T-helper 17 cell (primary cell): ENCODE data around the gene ETNK1. TPM values are rescaled to one million over a fixed set of nuclear protein-coding genes. Genes with fewer than 3 reads are reported as not detected.
"Not testable (repeated sequence)": the region's sequence is repeated elsewhere in the genome, so short reads cannot be mapped to it uniquely, and the experiment has no call there.

ENCODE experiments used
- ATAC-seq: fragments of 150-1000 bp; cut with Tn5 transposase; 2 replicates; pipeline ENCODE4 v1.10.0; 2021; ENCODE audit warnings: mild to moderate bottlenecking, moderate library complexity
- DNase-seq, 3 donors: peaks; one replicate each; pipeline versions ENCODE4 v3.0.0 to v3.0.0-alpha.2; 2020 to 2021
- H3K9me3 ChIP-seq: one replicate; pipeline ENCODE4 v1.7.0; 2013; ENCODE audit warnings: low read length, mild to moderate bottlenecking; ENCODE audit not compliant: control insufficient read depth, poor library complexity, severe bottlenecking
- H3K27ac Mint-ChIP-seq: one replicate; pipeline ENCODE4 v1.8.0; 2022; ENCODE audit warnings: mild to moderate bottlenecking, moderate library complexity, mixed read lengths
- H3K27me3 Mint-ChIP-seq: one replicate; pipeline ENCODE4 v1.8.0; 2022; ENCODE audit warnings: mixed read lengths
- H3K36me3 Mint-ChIP-seq: one replicate; pipeline ENCODE4 v1.8.0; 2022; ENCODE audit warnings: low read depth, mixed read lengths
- H3K4me1 Mint-ChIP-seq: one replicate; pipeline ENCODE4 v1.8.0; 2022; ENCODE audit warnings: mild to moderate bottlenecking, mixed read lengths
- H3K4me3 Mint-ChIP-seq: one replicate; pipeline ENCODE4 v1.8.0; 2022; ENCODE audit warnings: mild to moderate bottlenecking, moderate library complexity, mixed read lengths
- total RNA-seq, 4 donors: library from RNA in 2 of 4; stranded (reverse) in 2 of 4; gene quantifications; one replicate each; pipeline ENCODE4 v1.2.3 and lab custom pipeline; 2022 to 2026

ETNK1 gene
- total RNA-seq (10 to 100 TPM; 52.0 to 52.9 TPM), total RNA-seq (lab: John Stamatoyannopoulos, UW) (60.6 to 122 reads per million in 2 donors)

GRCh38 chr12:22624870-22625761 lies at the start of gene ETNK1:
Gene ETNK1, plus strand, starts transcription at chr12:22625171. Its CDS starts 260 bp downstream, at chr12:22625431.
- Mint-ChIP-seq H3K4me1 (peaks cover 25% of the 10 kb centered on the region), H3K27ac (peak within 1 kb of the TSS; percentile 98), H3K4me3 (peak within 1 kb of the TSS; percentile 100), H3K27me3 (no peaks in the 10 kb centered on the region), H3K36me3 (peaks cover 3% of the 10 kb centered on the region)
- DNase-seq (peak; percentile 74 to 78 (median 76)), ATAC-seq (peak; percentile 97)
- H3K9me3 ChIP-seq, result no peaks in the 10 kb centered on the region

GRCh38 chr12:22576065-22576464 lies 48.9 kb upstream of the ETNK1 start:
- no peak for ATAC-seq
- H3K27ac Mint-ChIP-seq, result no peak overlapping the region
- H3K36me3 Mint-ChIP-seq, result no peaks in the 10 kb centered on the region

GRCh38 chr12:22576473-22576872 lies 48.5 kb upstream of the ETNK1 start:
- no peak for DNase-seq

More at GRCh38 chr12:22576065-22576464, 48.9 kb upstream of the ETNK1 start:
- no peaks in the 10 kb centered on the region for H3K27me3 Mint-ChIP-seq
- no peaks in the 10 kb centered on the region for H3K4me1 Mint-ChIP-seq
- no peak for DNase-seq
- H3K4me3 Mint-ChIP-seq, result no peak overlapping the region
- no peaks in the 10 kb centered on the region for H3K9me3 ChIP-seq

DNA sequence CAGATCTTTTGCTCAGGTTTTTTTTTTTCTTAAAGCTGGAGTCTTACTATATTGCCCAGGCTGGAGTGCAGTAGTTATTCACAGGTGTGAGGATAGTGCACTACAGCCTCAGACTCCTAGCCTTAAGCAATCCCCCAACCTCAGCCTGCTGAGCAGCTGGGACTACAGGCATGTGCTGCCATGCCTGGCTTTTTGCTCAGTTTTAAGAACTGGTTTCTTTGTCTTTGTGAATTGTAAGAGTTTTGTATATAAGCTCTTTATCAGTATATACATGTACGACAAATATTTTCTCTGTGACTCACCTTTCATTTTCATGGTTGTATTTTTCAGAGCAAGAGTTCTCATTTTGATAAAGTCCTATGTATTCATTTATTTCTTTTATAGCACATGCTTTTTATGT lies 47.3 kb upstream of the ETNK1 start:
- Mint-ChIP-seq H3K4me1 (no peaks in the 10 kb centered on the region), H3K4me3 (no peak overlapping the region), H3K36me3 (no peaks in the 10 kb centered on the region), H3K27me3 (no peaks in the 10 kb centered on the region), H3K27ac (no peak overlapping the region)
- ATAC-seq, result no peak
- no peak for DNase-seq
- no peaks in the 10 kb centered on the region for H3K9me3 ChIP-seq

More at GRCh38 chr12:22576473-22576872, 48.5 kb upstream of the ETNK1 start:
- no peaks in the 10 kb centered on the region for H3K36me3 Mint-ChIP-seq
- H3K27me3 Mint-ChIP-seq, result no peaks in the 10 kb centered on the region
- no peaks in the 10 kb centered on the region for H3K4me1 Mint-ChIP-seq
- no peak overlapping the region for H3K27ac Mint-ChIP-seq
- ATAC-seq, result no peak
- no peaks in the 10 kb centered on the region for H3K9me3 ChIP-seq
- no peak overlapping the region for H3K4me3 Mint-ChIP-seq

GRCh38 chr12:22578328-22578727 lies 46.6 kb upstream of the ETNK1 start:
- Mint-ChIP-seq H3K27ac (no peak overlapping the region), H3K4me1 (no peaks in the 10 kb centered on the region)
- ATAC-seq, result no peak

DNA sequence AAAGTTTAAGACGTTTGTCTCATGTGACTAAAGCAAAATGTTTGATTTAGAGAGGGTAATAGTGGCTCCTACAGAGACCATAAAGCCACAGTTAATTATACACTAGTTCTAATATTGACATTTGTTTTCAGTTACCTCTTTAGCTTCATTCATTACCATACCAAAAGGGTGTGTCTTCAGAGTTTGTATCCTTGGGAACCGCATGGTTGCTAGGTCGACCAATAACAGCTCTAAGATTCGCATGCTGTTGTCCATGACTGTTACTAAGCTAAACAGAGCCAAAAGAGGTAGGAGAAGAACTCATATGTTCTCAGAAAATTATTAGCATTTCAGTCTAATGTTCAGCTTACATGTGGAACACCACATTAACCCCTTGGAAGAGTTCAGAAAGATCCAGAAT lies 36.2 kb upstream of the ETNK1 start:
- no peak for ATAC-seq
- peaks cover under 1% of the 10 kb centered on the region for H3K4me1 Mint-ChIP-seq

More at GRCh38 chr12:22578328-22578727, 46.6 kb upstream of the ETNK1 start:
- H3K4me3 Mint-ChIP-seq, result no peak overlapping the region
- no peaks in the 10 kb centered on the region for H3K9me3 ChIP-seq
- no peaks in the 10 kb centered on the region for H3K36me3 Mint-ChIP-seq
- no peaks in the 10 kb centered on the region for H3K27me3 Mint-ChIP-seq
- no peak for DNase-seq

GRCh38 chr12:22593864-22594263 lies 31.1 kb upstream of the ETNK1 start:
- H3K27me3 Mint-ChIP-seq, result no peaks in the 10 kb centered on the region
- ATAC-seq (no peak), DNase-seq (no peak)
- no peak overlapping the region for H3K27ac Mint-ChIP-seq
- H3K4me3 Mint-ChIP-seq, result no peak overlapping the region
- no peaks in the 10 kb centered on the region for H3K9me3 ChIP-seq
- no peaks in the 10 kb centered on the region for H3K36me3 Mint-ChIP-seq
- H3K4me1 Mint-ChIP-seq, result peaks cover 9% of the 10 kb centered on the region

More for the DNA sequence above, 36.2 kb upstream of the ETNK1 start:
- H3K36me3 Mint-ChIP-seq, result no peaks in the 10 kb centered on the region
- peaks cover 4% of the 10 kb centered on the region for H3K27me3 Mint-ChIP-seq
- no peaks in the 10 kb centered on the region for H3K9me3 ChIP-seq
- no peak overlapping the region for H3K27ac Mint-ChIP-seq
- no peak overlapping the region for H3K4me3 Mint-ChIP-seq
- DNase-seq, result no peak

DNA sequence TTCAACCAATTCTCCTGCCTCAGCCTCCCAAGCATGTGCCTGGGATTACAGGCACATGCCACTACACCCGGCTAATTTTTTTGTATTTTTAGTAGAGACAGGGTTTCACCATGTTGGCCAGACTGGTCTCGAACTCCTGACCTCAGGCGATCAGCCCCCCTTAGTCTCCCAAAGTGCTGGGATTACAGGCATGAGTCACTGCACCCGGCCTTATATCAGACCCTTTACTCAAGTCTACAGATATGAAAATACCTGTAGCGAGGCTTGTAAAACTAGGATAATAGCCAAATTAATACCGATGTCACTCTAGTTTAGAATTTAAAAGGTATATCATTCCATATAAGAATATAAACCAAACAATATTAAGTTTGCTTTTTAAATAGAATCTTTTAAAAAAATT lies 27.4 kb upstream of the ETNK1 start:
- H3K4me3 Mint-ChIP-seq, DNase-seq, H3K9me3 ChIP-seq, H3K27me3 Mint-ChIP-seq, H3K4me1 Mint-ChIP-seq, ATAC-seq, H3K27ac Mint-ChIP-seq, H3K36me3 Mint-ChIP-seq: not testable (repeated sequence)

DNA sequence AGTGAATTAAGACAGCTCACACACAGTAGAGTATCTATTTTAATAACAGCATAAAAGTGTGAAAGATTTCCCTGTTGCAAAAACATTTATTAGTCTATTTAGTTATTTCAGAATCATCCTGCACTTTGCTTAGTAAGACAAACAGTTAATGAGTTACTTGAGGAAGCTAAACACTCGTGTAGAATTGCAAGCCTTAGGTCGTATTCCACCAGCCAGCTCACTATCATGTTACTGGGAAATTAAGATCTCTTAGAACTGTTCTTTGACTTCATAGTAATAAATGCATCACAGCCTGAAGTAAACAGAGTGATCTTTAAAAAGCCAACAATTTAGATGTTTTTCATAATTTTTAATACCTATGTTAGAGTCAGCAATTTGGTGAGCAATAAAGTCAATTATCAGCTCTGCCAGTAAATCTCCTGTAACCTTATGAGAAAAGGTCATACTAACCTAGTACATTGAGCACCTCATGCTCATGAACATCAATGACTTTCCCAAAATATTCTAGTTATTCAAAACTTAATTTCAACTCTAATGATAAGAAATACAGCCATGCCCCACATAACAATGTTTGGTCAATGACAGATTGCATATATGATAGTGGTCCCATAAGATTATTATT lies 26.7 kb upstream of the ETNK1 start:
- no peaks in the 10 kb centered on the region for H3K9me3 ChIP-seq
- Mint-ChIP-seq H3K27me3 (no peaks in the 10 kb centered on the region), H3K4me1 (peaks cover 9% of the 10 kb centered on the region), H3K27ac (no peak overlapping the region), H3K4me3 (no peak overlapping the region), H3K36me3 (no peaks in the 10 kb centered on the region)
- ATAC-seq (no peak), DNase-seq (no peak)

GRCh38 chr12:22598763-22599161 lies 26.2 kb upstream of the ETNK1 start:
- H3K9me3 ChIP-seq, result no peaks in the 10 kb centered on the region
- H3K4me3 Mint-ChIP-seq, result no peak overlapping the region
- no peak overlapping the region for H3K27ac Mint-ChIP-seq
- no peak for ATAC-seq
- no peaks in the 10 kb centered on the region for H3K36me3 Mint-ChIP-seq
- peaks cover 9% of the 10 kb centered on the region for H3K4me1 Mint-ChIP-seq
- DNase-seq, result no peak
- no peaks in the 10 kb centered on the region for H3K27me3 Mint-ChIP-seq

DNA sequence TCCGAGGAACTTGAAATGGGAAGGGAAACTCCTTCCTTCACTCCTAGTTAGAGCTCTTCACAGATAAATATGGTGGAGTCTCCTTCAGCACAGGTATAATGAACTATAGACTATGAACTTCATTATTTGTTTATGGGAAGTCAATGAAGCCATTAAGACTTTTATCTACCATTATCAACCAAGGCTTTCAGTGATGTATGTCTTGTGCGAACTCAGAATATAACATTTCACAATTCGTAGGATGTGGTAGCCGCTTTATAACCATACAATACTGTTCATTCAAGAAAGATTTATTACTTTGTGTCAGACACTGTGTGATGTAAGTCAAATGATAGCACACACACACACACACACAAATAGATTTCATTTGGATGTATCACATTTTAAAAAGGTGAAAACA lies 24.8 kb upstream of the ETNK1 start:
- no peaks in the 10 kb centered on the region for H3K9me3 ChIP-seq
- Mint-ChIP-seq H3K27ac (no peak overlapping the region), H3K4me3 (no peak overlapping the region), H3K4me1 (peaks cover 7% of the 10 kb centered on the region), H3K27me3 (no peaks in the 10 kb centered on the region), H3K36me3 (no peaks in the 10 kb centered on the region)
- no peak for DNase-seq
- no peak for ATAC-seq

- no peaks in the 10 kb centered on the region for H3K27me3 Mint-ChIP-seq
- peaks cover 2% of the 10 kb centered on the region for H3K36me3 Mint-ChIP-seq
- ATAC-seq (no peak), DNase-seq (no peak)
- peaks cover 5% of the 10 kb centered on the region for H3K4me1 Mint-ChIP-seq
- no peaks in the 10 kb centered on the region for H3K9me3 ChIP-seq
- no peak overlapping the region for H3K27ac Mint-ChIP-seq
- no peak overlapping the region for H3K4me3 Mint-ChIP-seq
Observed at GRCh38 chr12:22609501-22609900, 15.5 kb upstream of the ETNK1 start.

DNA sequence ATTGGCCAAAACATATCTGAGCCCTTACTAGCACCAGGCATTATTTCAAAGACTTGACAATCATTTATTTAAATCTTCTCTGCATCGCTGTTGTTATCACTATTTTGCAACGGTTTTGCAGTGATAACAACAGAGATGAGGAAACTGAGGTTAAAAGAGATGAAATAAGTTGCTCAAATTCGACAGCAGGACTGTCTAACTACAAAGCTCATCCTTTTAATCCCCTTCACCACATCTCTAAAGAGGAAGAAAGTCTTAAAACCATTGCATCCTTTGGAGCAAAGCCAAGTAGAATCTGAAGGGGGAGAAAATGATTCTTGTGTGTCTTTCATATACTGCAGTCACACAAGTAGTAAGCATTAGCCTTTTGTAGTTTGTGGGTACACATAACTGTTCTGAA lies 14.8 kb upstream of the ETNK1 start:
- Mint-ChIP-seq H3K4me3 (no peak overlapping the region), H3K36me3 (peaks cover 2% of the 10 kb centered on the region), H3K27me3 (no peaks in the 10 kb centered on the region), H3K27ac (no peak overlapping the region), H3K4me1 (peaks cover 5% of the 10 kb centered on the region)
- H3K9me3 ChIP-seq, result no peaks in the 10 kb centered on the region
- DNase-seq (no peak), ATAC-seq (no peak)
